ENCODE data around the gene GALNT17. TPM values are rescaled to one million over a fixed set of nuclear protein-coding genes. Genes with fewer than 3 reads are reported as not detected.

GALNT17 gene
- total RNA-seq, 1 experiment from 2014 or later = not detected

DNA sequence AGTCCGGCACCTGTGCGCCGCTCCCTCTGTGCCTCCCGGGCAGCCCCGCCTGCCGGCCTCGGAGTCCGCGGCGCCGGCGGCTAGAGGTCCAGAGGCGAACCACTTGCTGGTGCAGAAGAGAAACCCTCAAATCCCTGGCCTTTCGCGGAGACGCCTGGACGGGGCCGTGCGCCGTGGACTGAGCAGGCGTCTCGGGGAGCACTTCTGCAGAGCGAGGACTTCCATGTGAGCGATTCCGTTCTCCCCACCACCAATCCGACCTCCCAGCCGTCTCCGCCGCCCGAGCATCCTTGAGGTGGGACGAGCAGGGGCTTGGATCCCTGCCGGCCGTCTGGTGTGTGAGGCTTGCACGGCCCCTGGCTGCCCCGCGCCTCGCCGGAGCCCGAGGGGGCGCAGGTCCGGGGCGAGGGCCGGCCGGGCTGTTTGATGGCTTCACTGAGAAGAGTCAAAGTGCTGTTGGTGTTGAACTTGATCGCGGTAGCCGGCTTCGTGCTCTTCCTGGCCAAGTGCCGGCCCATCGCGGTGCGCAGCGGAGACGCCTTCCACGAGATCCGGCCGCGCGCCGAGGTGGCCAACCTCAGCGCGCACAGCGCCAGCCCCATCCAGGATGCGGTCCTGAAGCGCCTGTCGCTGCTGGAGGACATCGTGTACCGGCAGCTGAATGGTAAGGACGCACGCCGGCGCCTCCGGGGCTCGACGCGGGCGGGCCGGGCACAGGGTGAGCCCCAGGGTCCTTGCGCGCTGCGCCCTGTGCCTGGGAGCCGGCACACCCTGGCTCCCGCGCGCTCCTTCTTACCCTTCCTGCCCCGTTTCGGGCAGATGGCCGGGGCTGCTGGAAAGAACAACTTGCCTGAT, 660 bp downstream of the GALNT17 start:
- no peak overlapping the region for H3K27ac ChIP-seq (ENCODE audit: low read length)

DNA sequence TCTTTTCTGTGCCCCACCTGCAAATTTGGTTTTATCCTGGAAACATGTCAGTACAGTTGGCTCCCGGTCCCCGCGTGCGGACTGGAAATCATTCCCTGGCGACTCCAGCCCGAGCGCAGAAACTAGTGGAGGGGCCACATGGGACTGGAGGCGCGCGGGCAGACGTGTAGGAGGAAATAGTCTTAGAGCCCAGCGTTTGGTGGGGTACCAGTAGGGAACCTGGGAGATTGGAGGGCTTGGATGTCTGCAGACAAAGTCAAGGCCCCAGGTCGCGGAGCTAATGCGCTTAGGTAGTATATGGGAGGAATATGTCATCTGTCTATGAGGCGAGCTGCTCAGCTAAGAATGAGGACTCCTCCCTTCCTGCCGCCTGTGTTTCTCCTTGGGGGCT, 1.3 kb downstream of the GALNT17 start:
- H3K4me3 ChIP-seq (ENCODE audit: low read depth in 2 of 2, low read length in 2 of 2) = no peak overlapping the region
- no peaks in the 10 kb centered on the region for H3K36me3 ChIP-seq (ENCODE audit: control insufficient read depth, insufficient read depth, low read length)
- no TSS peak for BruUV-seq (replicated peaks)
- no peaks in the 10 kb centered on the region for H3K4me1 ChIP-seq (ENCODE audit: control insufficient read depth, insufficient read depth, low read length)
- TF ChIP-seq SIN3A (IDR thresholded peaks at IDR 0.05; ENCODE audit: borderline replicate concordance, insufficient read depth, low read depth, low read length) (no peak), REST (IDR thresholded peaks at IDR 0.05; ENCODE audit: insufficient read depth in 1 of 2, low read depth in 2 of 2, low read length in 1 of 2) (no peak), POLR2AphosphoS5 (IDR thresholded peaks at IDR 0.05; ENCODE audit: low read depth, low read length) (no peak), TCF7L2 (IDR thresholded peaks at IDR 0.05; ENCODE audit: low read depth, low read length) (no peak)
- TF ChIP-seq, protein P1, sequence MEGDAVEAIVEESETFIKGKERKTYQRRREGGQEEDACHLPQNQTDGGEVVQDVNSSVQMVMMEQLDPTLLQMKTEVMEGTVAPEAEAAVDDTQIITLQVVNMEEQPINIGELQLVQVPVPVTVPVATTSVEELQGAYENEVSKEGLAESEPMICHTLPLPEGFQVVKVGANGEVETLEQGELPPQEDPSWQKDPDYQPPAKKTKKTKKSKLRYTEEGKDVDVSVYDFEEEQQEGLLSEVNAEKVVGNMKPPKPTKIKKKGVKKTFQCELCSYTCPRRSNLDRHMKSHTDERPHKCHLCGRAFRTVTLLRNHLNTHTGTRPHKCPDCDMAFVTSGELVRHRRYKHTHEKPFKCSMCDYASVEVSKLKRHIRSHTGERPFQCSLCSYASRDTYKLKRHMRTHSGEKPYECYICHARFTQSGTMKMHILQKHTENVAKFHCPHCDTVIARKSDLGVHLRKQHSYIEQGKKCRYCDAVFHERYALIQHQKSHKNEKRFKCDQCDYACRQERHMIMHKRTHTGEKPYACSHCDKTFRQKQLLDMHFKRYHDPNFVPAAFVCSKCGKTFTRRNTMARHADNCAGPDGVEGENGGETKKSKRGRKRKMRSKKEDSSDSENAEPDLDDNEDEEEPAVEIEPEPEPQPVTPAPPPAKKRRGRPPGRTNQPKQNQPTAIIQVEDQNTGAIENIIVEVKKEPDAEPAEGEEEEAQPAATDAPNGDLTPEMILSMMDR (IDR thresholded peaks at IDR 0.05) = no peak
- H3K27me3 ChIP-seq (ENCODE audit: control insufficient read depth, insufficient read depth, low read length) = no peaks in the 10 kb centered on the region
- POLR2A ChIA-PET = no interaction called here
- intact Hi-C loops (cut with micrococcal nuclease; ENCODE audit: unreplicated experiment) (no loop called here), in situ Hi-C loops (cut with HindIII; ENCODE audit: low pct_unique_long_range_greater_than_20kb, low sequenced_read_pairs) (no loop called here)
- no peaks in the 10 kb centered on the region for H3K9me3 ChIP-seq (ENCODE audit: control insufficient read depth, insufficient read depth, low read depth, low read length)
- ATAC-seq (no peak), DNase-seq (ENCODE audit: low read depth, low spot score) (no peak)
- H3K27ac ChIP-seq (ENCODE audit: low read length) = no peak overlapping the region
- CTCF ChIA-PET = no interaction called here

More for the DNA sequence above, 660 bp downstream of the GALNT17 start:
- Histone ChIP-seq H3K36me3 (ENCODE audit: control insufficient read depth, insufficient read depth, low read length) (no peaks in the 10 kb centered on the region), H3K27me3 (ENCODE audit: control insufficient read depth, insufficient read depth, low read length) (no peaks in the 10 kb centered on the region), H3K9me3 (ENCODE audit: control insufficient read depth, insufficient read depth, low read depth, low read length) (no peaks in the 10 kb centered on the region), H3K4me1 (ENCODE audit: control insufficient read depth, insufficient read depth, low read length) (no peaks in the 10 kb centered on the region), H3K4me3 (ENCODE audit: low read depth in 2 of 2, low read length in 2 of 2) (no peak overlapping the region)
- TF ChIP-seq POLR2AphosphoS5 (IDR thresholded peaks at IDR 0.05; ENCODE audit: low read depth, low read length) (no peak), TCF7L2 (IDR thresholded peaks at IDR 0.05; ENCODE audit: low read depth, low read length) (no peak), REST (IDR thresholded peaks at IDR 0.05; ENCODE audit: insufficient read depth in 1 of 2, low read depth in 2 of 2, low read length in 1 of 2) (no peak), SIN3A (IDR thresholded peaks at IDR 0.05; ENCODE audit: borderline replicate concordance, insufficient read depth, low read depth, low read length) (no peak)
- ChIA-PET CTCF (no interaction called here), POLR2A (no interaction called here)
- no TSS peak for BruUV-seq (replicated peaks)
- ATAC-seq (no peak), DNase-seq (ENCODE audit: low read depth, low spot score) (no peak)
- intact Hi-C loops (cut with micrococcal nuclease; ENCODE audit: unreplicated experiment) = no loop called here
- in situ Hi-C loops (cut with HindIII; ENCODE audit: low pct_unique_long_range_greater_than_20kb, low sequenced_read_pairs) = no loop called here
